Measurements from ENCODE around the gene CSMD2.

CSMD2 gene

DNA sequence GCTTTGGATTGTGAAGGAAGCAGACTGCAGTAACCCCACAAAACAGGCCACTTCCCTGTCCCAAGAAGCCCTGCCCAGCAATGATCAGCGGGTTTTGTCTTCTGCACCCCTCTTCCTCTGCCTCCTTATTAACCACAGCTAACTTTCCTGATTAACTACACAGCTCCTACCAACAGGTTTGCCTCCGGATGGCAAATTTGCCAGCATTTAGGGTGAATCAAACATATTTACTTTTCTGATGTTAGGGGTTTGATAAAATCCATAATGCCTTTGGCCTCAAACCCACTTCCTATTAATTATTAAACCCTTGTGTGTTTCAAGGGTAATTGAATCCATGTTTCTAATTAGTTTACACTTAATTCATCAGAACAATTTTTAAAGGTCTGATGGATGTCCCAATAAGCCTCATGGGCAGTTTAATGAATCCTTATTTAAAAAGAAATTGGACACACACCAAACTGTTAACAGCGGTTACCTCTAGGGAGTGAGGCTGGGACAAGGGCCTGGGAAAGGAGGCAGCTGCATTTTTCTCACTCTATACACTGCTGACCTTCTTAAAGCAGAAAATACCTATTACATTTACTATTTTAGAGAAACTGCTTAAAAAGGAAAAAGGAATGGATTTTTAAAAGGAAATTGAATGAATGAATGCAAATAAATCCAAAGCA lies 91.9 kb downstream of the CSMD2 start:
- no peak overlapping the region for H3K27ac ChIP-seq (ENCODE audit: low read depth, low read length, severe bottlenecking)
- no peak overlapping the region for H3K4me3 ChIP-seq (ENCODE audit: extremely low read depth, insufficient read depth, low read length, poor library complexity, severe bottlenecking)
- no peaks in the 10 kb centered on the region for H3K36me3 ChIP-seq (ENCODE audit: control insufficient read depth, insufficient read depth, low read length)
- WGBS, 2 experiments (ENCODE audit: insufficient coverage in 2 of 2), result 67 to 90% methylated on average over 1 to 2 of the region's 3 CpGs
- H3K9me3 ChIP-seq (ENCODE audit: control insufficient read depth, low read length), result peaks cover 6% of the 10 kb centered on the region
- peaks cover 16% of the 10 kb centered on the region for H3K4me1 ChIP-seq (ENCODE audit: control insufficient read depth, insufficient read depth, low read length, poor library complexity, severe bottlenecking)

DNA sequence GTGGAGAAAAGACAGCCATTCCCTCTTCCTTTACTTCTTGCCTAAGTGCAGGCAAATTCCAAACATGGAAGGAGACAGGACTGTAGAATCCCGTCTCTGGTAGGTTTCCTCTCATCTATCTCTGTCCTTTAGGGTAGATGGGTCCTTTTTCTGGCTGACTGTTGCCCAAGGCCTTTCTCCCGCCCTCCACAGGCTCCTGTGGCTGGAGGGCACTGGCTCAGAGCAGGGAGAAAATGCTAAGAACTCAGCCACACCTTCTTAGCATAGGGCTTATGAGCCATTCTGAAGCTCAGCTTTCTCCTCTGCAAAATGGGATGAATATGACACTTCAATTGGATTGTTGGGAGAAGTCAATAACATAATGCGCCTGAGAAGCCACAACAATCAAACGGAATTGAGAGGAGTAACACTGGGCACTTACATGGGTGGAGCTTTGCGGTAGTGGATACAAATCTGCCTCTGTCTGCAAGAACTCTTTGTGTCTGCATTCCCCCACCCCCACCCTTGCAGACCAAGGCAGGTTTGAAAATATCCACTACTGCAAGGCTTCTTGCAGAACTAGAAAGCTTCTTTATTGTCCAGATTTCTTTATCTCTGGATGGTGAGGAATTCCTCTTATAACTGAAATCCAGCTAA lies 94.7 kb downstream of the CSMD2 start:
- Histone ChIP-seq H3K4me1 (ENCODE audit: control insufficient read depth, insufficient read depth, low read length, poor library complexity, severe bottlenecking) (peaks cover 31% of the 10 kb centered on the region), H3K27ac (ENCODE audit: low read depth, low read length, severe bottlenecking) (peak overlapping the region; percentile 52), H3K9me3 (ENCODE audit: control insufficient read depth, low read length) (peaks cover 6% of the 10 kb centered on the region), H3K4me3 (ENCODE audit: extremely low read depth, insufficient read depth, low read length, poor library complexity, severe bottlenecking) (no peak overlapping the region), H3K36me3 (ENCODE audit: control insufficient read depth, insufficient read depth, low read length) (no peaks in the 10 kb centered on the region)
- 76 to 85% methylated on average over 4 of the region's 5 CpGs for WGBS, 2 experiments (ENCODE audit: insufficient coverage in 2 of 2)

DNA sequence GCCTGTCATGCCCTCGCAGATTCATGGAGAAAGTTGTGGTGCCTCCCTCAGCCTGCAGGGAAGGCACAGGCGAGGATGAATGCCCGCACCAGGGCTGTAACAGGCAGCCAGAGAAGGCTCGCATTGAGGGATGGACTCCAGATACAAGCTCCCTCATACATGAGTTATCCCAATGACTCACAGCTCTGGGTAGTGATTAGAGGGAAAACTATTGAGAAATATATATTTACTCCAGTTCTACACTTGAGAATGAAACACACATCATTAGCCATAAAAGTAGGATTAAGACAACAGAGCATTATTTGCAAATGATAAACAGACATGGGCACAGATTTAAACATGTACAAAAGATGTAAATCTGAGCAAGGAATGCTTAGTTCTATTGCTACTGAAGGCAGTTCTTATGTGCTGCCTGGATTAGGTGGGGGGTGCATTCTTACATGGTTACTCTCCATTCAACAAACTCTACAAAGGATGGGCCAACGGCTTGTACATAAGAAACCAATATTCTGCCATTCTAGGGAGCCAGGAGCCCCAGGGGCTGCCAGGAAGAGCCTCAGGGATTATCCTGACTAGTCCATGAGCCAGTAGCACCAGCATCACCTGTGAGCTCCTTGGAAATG lies 97.9 kb downstream of the CSMD2 start:
- H3K9me3 ChIP-seq (ENCODE audit: control insufficient read depth, low read length), result peaks cover 6% of the 10 kb centered on the region
- no peak overlapping the region for H3K27ac ChIP-seq (ENCODE audit: low read depth, low read length, severe bottlenecking)
- H3K4me3 ChIP-seq (ENCODE audit: extremely low read depth, insufficient read depth, low read length, poor library complexity, severe bottlenecking), result no peak overlapping the region
- H3K4me1 ChIP-seq (ENCODE audit: control insufficient read depth, insufficient read depth, low read length, poor library complexity, severe bottlenecking), result peaks cover 34% of the 10 kb centered on the region
- 93 to 96% methylated on average over 3 to 4 of the region's 5 CpGs for WGBS, 2 experiments (ENCODE audit: insufficient coverage in 2 of 2)
- H3K36me3 ChIP-seq (ENCODE audit: control insufficient read depth, insufficient read depth, low read length), result no peaks in the 10 kb centered on the region

DNA sequence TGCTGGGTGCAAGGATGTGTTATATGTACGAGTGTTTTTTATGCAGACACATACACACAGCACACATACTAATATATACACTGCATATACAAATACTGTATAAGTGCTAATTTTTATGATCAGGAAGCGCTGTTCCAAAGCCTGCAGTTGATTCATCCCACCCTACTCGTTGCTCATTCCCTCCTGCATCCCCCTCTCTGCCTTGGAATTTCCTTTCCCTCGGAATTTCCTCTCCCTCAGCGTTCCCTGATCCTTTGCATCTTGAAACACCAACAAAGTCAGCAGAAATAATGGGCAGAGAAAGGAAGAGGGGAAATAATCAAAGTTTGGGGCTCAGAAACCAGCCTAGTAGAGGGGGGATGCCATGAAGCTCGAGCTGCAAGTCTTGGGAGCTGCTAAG lies 98.9 kb downstream of the CSMD2 start:
- H3K36me3 ChIP-seq (ENCODE audit: control insufficient read depth, insufficient read depth, low read length), result no peaks in the 10 kb centered on the region
- H3K27ac ChIP-seq (ENCODE audit: low read depth, low read length, severe bottlenecking), result no peak overlapping the region
- H3K4me1 ChIP-seq (ENCODE audit: control insufficient read depth, insufficient read depth, low read length, poor library complexity, severe bottlenecking), result peaks cover 34% of the 10 kb centered on the region
- H3K4me3 ChIP-seq (ENCODE audit: extremely low read depth, insufficient read depth, low read length, poor library complexity, severe bottlenecking), result no peak overlapping the region
- peaks cover 6% of the 10 kb centered on the region for H3K9me3 ChIP-seq (ENCODE audit: control insufficient read depth, low read length)
- WGBS, 2 experiments (ENCODE audit: insufficient coverage in 2 of 2), result 75 to 85% methylated on average over 1 to 2 of the region's 6 CpGs

DNA sequence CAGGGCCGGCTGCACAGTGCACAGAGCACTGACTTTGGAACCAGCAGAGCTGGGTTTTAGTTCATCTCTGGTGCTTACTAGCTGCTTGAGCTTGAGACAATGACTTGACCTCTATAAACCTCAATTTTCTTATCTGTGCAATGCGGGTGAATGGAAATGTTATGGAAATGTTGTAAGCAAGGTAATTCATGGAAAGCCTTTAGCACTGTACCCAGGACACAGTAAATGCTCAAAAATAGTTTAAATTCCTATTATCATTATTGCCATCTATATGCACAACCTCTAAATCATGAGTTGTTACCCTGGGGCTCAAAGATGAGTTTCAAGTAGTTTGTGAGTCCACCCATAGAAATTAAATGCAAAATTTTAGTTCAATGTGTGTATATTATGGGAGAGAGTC lies 99.5 kb downstream of the CSMD2 start:
- no peaks in the 10 kb centered on the region for H3K36me3 ChIP-seq (ENCODE audit: control insufficient read depth, insufficient read depth, low read length)
- H3K9me3 ChIP-seq (ENCODE audit: control insufficient read depth, low read length), result peaks cover 6% of the 10 kb centered on the region
- H3K27ac ChIP-seq (ENCODE audit: low read depth, low read length, severe bottlenecking), result no peak overlapping the region
- H3K4me1 ChIP-seq (ENCODE audit: control insufficient read depth, insufficient read depth, low read length, poor library complexity, severe bottlenecking), result peaks cover 31% of the 10 kb centered on the region
- no peak overlapping the region for H3K4me3 ChIP-seq (ENCODE audit: extremely low read depth, insufficient read depth, low read length, poor library complexity, severe bottlenecking)
- WGBS, 2 experiments (ENCODE audit: insufficient coverage in 2 of 2), result no CpG with 5 or more reads among the region's 2 CpGs

DNA sequence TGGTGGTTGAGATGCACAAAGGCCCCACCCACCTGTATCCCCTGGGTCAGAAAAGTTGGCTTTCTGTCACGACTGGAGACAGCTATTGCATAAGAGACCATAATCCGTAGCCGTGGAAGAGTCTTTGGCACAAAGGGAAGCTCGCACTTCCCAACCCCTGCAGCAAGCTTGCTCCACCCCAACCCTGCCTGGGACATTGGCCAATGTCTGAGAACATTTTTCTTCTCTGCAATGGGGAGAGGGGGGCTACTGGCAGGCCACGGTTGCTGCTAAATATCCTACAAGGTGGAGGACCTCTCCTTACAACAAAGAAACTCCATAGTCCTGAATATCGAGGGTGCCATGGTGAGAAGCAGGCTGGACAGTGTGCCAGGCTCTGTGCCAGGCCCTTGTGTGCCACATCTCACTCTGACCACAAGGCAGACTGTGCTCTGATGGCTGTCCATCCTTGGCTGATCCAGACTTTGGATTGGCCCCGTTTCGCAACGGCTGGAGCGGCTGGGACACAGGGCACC lies 104.1 kb downstream of the CSMD2 start:
- Histone ChIP-seq H3K36me3 (ENCODE audit: control insufficient read depth, insufficient read depth, low read length) (no peaks in the 10 kb centered on the region), H3K9me3 (ENCODE audit: control insufficient read depth, low read length) (no peaks in the 10 kb centered on the region), H3K4me3 (ENCODE audit: extremely low read depth, insufficient read depth, low read length, poor library complexity, severe bottlenecking) (no peak overlapping the region), H3K27ac (ENCODE audit: low read depth, low read length, severe bottlenecking) (no peak overlapping the region), H3K4me1 (ENCODE audit: control insufficient read depth, insufficient read depth, low read length, poor library complexity, severe bottlenecking) (peaks cover 12% of the 10 kb centered on the region)
- WGBS, 2 experiments (ENCODE audit: insufficient coverage in 2 of 2), result 86% methylated on average over 7 to 8 of the region's 10 CpGs

DNA sequence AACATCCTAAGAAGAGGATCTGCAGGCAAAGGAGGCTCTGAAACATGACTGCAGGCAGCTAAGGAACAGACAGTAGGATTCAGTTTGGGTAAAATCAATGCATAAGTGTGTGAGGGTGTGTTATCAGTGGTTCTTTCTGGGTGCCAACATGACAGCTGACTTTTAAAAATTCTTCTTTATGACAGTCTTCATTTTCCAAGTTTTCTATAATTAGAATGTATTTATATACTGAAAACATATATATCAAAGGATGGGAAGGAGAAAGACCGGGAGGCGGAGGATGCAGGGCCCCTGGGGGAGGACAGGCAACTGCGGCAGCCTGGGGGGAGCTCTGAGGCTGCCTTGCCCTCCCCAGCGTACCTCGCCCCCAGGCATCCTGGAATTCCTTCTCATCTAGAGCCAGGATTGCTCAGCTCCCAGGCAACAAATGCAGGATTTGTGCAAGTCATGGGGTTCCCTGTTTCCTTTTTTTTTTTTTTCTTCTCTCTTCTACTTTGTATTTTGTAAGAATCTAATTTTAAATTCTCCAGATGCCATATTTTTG lies 104.8 kb downstream of the CSMD2 start:
- Histone ChIP-seq H3K4me1 (ENCODE audit: control insufficient read depth, insufficient read depth, low read length, poor library complexity, severe bottlenecking) (peaks cover 5% of the 10 kb centered on the region), H3K9me3 (ENCODE audit: control insufficient read depth, low read length) (no peaks in the 10 kb centered on the region), H3K27ac (ENCODE audit: low read depth, low read length, severe bottlenecking) (no peak overlapping the region), H3K4me3 (ENCODE audit: extremely low read depth, insufficient read depth, low read length, poor library complexity, severe bottlenecking) (no peak overlapping the region), H3K36me3 (ENCODE audit: control insufficient read depth, insufficient read depth, low read length) (no peaks in the 10 kb centered on the region)
- WGBS, 2 experiments (ENCODE audit: insufficient coverage in 2 of 2), result 79 to 93% methylated on average over 2 to 3 of the region's 5 CpGs

DNA sequence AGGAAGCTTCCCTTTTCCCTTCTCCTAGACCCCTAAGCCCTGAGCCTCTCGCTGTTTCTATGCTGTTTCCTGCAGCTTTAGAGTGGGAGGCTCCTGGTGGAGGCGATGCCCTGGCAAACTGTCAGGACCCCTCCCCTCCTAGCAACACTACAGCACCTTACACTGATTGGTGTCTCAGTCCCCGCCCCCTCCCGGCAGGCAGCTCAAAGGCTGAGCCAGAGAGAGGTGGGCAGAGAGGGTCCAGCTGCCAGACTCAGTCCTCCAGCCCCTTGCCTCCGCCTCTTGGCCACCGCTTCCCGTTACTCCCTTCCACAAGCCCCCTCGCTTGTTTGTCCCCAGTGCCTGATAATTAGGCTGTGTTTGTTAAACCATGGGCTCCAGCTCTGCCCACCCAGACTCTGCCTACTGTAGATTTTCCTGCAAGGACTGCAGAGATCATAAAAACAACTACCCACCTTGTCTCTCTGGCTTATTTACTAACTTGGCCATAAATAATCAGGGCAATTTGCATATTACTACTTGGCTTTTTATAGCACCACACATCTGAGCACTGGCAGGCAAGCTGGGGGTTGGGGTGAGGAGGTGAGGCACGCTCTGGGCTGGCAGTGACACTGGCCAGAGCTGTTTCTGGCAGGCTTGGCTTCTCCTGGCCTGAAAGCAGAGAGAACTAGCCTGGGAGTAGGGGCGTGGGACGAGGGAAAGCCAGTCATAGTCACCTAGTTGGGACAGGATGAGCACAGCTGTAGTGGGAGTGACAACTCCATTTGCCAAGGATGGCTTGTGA lies 107.5 kb downstream of the CSMD2 start:
- H3K4me1 ChIP-seq (ENCODE audit: control insufficient read depth, insufficient read depth, low read length, poor library complexity, severe bottlenecking), result peaks cover 3% of the 10 kb centered on the region
- H3K27ac ChIP-seq (ENCODE audit: low read depth, low read length, severe bottlenecking), result no peak overlapping the region
- no peak overlapping the region for H3K4me3 ChIP-seq (ENCODE audit: extremely low read depth, insufficient read depth, low read length, poor library complexity, severe bottlenecking)
- 61 to 67% methylated on average over 5 to 10 of the region's 11 CpGs for WGBS, 2 experiments (ENCODE audit: insufficient coverage in 2 of 2)
- no peaks in the 10 kb centered on the region for H3K9me3 ChIP-seq (ENCODE audit: control insufficient read depth, low read length)
- no peaks in the 10 kb centered on the region for H3K36me3 ChIP-seq (ENCODE audit: control insufficient read depth, insufficient read depth, low read length)

DNA sequence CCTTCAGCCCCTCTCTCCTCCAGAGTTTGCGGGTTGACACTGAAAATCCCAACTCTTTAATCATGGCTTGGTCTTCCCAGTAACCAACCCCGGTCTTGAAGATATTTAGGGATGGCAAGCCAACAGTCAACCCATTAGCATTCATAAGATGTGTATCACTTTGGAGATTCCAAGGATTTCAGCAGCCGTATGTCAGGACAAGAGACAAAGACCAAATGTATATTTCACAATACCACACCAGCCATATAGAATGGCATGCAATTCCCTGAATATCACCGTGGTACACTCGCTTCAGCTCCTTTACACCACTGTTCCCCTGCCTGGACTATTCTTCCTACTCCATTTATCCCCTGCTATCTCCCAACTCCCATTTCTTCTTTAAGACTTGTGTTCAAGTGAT lies 109.2 kb downstream of the CSMD2 start:
- H3K36me3 ChIP-seq (ENCODE audit: control insufficient read depth, insufficient read depth, low read length), result no peaks in the 10 kb centered on the region
- no peak overlapping the region for H3K27ac ChIP-seq (ENCODE audit: low read depth, low read length, severe bottlenecking)
- WGBS, 2 experiments (ENCODE audit: insufficient coverage in 2 of 2), result 86 to 90% methylated on average over 4 to 5 of the region's 5 CpGs
- peaks cover 2% of the 10 kb centered on the region for H3K9me3 ChIP-seq (ENCODE audit: control insufficient read depth, low read length)
- H3K4me1 ChIP-seq (ENCODE audit: control insufficient read depth, insufficient read depth, low read length, poor library complexity, severe bottlenecking), result peaks cover 3% of the 10 kb centered on the region
- H3K4me3 ChIP-seq (ENCODE audit: extremely low read depth, insufficient read depth, low read length, poor library complexity, severe bottlenecking), result no peak overlapping the region

DNA sequence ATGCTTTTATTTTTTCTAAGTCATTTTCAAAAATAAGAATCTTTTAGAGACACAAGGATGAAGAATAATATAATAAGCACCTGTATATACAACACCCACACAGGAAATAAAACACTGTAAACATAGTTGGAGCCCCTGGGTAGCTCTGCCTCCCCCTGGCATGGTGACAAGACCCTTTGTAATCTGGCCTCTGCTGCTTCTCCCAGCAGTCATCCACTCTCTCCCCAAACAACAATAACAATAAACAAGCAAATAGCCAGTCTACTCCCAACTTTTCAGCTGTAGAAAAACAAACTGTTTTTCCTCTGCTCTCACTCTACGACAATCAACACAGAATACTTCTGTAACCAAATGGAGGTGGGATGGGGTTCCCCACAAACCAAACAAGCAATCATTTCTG lies 110.1 kb downstream of the CSMD2 start:
- Histone ChIP-seq H3K4me3 (ENCODE audit: extremely low read depth, insufficient read depth, low read length, poor library complexity, severe bottlenecking) (no peak overlapping the region), H3K36me3 (ENCODE audit: control insufficient read depth, insufficient read depth, low read length) (no peaks in the 10 kb centered on the region), H3K9me3 (ENCODE audit: control insufficient read depth, low read length) (peaks cover 11% of the 10 kb centered on the region), H3K27ac (ENCODE audit: low read depth, low read length, severe bottlenecking) (no peak overlapping the region), H3K4me1 (ENCODE audit: control insufficient read depth, insufficient read depth, low read length, poor library complexity, severe bottlenecking) (peaks cover 3% of the 10 kb centered on the region)
- 100% methylated on average over 1 of the region's 1 CpG; no CpG with 5 or more reads in 1 of the 2 experiments for WGBS, 2 experiments (ENCODE audit: insufficient coverage in 2 of 2)

Measured in mesodermal cell (in vitro differentiated cells).